ENCODE data around the gene MTMR3. TPM values are rescaled to one million over a fixed set of nuclear protein-coding genes. Genes with fewer than 3 reads are reported as not detected.
A peak's percentile ranks its signal among the peaks of the same experiment; 100 is the strongest.

Gene MTMR3
- total RNA-seq, 1 experiment from 2014 or later, result 13.0 TPM

DNA sequence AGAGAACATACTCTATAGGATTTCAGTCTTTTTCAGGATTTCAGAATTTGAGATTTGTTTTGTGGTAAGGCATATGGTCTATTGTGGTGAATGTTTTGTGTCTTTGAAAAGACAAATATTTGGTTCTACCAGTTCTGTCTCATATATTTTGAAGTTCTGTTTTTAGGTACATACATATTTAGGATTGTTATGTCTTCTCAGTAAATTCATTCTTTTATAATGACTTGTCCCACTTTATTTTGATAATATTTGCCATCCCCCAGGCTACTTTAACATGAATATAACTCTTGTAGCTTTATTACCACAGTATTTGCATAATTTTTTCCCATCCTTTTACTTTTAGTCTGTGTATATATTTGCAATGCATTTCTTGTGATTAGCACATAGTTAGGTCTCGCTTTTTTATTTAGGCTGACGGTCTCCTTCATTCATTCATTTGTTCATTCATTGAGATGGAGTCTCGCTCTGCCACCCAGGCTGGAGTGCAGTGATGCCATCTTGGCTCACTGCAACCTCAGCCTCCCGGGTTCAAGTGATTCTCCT is 32.1 kb downstream of the MTMR3 start:
- DNase-seq (ENCODE audit: low read depth), result no peak

DNA sequence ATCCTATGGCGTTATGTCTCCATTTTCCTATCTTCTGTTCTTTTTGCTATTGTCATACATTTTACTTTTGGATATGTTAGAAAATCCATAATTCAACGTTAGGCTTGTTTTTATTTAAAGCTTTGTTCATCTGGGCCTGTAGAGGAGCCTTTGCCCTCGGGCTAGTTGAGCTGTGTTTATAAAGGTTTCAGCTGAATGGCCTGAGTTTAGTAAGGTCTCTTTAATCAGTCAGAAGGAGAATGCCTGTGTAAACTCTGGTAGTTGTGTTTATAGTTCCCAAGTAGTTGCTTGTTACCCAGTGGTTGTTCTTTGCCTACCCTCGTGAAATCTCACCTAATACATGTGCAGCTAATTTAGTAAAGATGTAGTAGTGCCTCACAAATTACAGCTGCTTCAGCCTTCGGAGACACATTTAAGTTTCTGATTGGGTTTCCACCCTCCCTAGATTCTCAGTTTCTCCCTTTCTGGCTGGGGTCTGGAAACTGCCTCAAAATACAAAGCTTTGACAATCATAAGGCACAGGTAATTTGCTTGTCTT is 33.1 kb downstream of the MTMR3 start:
- DNase-seq (ENCODE audit: low read depth), result peak; percentile 31

DNA sequence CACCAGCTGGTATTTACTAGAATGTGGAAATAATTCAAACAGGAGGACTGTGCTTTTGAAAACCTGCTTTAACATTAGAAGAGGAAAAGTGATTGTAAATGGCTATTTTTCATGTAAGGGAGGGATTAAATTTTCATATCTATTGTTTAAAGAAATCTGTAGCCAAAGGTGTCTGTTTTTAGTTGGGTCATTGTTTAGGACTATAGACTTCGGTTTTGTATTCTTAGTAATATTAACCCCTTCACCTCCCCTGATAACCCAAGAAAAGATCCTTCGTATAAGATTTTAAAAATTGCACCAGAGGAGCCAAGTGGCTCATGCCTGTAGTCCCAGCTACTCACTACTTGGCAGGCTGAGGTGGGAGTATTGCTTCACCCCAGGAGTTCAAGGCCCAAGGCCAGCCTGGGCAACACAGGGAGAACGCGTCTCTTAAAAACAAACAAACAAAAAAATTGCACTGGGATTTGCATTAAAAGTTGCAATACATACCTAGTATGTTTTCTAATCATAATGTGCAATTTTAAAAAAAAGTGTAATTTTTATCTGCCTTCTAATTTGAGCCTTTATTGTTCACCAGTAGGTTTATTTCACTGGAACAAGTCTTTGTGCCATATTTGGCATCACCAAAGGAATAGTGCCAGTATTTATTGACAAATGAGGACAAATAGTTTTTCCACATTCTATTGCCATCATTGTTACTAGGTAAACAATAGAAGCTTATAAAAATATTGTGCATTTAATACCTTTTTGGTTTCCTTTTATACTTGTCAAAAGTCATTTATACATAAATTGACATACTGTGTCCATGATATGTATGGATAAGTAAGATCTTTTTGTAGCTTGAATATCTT is 34.3 kb downstream of the MTMR3 start:
- no peak for DNase-seq (ENCODE audit: low read depth)

DNA sequence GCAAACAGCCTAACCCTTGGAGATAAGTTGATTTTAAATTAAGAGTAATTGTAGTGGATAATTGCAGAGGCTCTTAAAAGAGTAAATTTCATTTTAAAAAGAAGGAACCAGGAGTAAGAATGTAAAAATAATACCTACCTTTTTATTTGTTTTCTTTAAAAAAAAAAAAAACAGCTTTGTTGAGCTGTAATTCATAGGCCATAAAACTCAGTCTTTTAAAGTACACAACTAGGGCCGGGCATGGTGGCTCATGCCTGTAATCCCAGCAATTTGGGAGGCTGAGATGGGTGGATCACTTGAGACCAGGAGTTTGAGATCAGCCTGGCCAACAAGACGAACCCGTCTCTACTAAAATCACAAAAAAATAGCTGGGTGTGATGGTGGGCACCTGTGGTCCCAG is 42.4 kb downstream of the MTMR3 start:
- no peak for DNase-seq (ENCODE audit: low read depth)

DNA sequence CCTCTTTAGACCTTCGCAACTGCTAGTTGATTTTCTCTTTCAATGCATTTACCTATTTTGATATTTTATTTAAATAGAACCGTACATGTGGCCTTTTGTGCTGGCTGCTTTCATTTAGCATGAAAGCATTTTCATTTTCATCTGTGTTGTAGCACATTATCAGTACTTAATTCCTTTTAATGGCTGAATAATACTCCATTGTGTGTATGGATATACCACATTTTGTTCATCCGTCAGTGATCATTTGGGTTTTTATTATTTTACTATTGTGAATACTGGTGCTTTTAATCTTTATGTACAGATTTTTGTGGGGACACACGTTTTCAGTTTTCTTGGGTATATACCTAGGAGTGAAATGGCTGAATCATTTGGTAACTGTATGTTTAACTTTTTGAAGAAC is 43.1 kb downstream of the MTMR3 start:
- no peak for DNase-seq (ENCODE audit: low read depth)

DNA sequence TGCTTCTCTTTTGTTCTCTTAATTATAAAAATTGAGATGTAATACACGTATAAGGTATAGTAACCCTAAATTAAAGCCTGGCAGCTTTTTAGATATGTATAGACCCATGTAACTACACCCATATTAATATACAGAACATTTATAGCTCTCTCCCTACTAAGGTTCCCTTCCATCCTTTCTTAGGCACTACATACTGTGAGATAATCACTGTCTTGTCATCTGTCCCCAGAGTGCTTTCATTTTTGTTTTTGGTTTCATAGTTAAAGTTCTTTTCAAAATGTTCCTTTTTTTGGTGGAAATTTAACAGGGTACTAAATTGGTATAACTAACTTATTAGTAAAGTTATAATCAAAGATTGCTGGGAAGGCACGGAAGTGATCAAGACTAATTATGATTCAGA is 49.2 kb downstream of the MTMR3 start:
- no peak for DNase-seq (ENCODE audit: low read depth)

DNA sequence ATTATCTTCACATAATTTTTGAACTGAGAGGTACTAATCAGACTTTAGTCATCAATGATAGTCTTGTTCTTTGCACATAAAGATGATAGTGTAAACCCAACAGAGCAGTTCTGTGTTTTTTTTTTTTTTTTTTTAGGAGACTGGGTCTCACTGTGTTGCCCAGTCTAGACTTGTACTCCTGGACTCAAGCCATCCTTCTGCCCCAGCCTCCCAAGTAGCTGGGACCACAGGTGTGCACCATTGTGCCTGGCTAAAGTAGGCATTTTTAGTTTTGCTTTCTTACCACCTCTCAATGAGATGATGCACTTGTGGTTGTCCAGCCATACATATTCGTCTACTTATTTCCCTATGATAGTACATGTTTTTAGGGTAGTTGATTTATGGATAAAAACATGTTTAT is 50.6 kb downstream of the MTMR3 start:
- no peak for DNase-seq (ENCODE audit: low read depth)

DNA sequence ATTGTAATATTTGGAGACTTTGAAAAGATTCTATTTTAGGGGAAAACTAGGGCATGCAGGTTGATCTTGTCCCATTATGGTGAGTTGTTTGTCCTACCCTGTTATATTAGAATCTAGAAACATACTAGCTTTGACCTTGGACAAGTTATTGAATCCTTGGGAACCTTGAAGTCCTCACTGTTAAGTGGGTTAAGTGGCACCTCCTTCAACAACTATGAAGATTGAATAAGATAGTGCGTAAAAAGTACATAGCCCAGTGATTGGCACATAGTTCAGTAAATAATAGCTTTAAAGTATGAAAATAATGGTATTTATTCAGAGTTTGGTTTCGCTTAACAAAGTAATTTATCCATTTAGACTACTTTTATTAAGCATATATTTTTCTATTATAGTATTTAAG is 51.6 kb downstream of the MTMR3 start:
- DNase-seq (ENCODE audit: low read depth), result no peak

DNA sequence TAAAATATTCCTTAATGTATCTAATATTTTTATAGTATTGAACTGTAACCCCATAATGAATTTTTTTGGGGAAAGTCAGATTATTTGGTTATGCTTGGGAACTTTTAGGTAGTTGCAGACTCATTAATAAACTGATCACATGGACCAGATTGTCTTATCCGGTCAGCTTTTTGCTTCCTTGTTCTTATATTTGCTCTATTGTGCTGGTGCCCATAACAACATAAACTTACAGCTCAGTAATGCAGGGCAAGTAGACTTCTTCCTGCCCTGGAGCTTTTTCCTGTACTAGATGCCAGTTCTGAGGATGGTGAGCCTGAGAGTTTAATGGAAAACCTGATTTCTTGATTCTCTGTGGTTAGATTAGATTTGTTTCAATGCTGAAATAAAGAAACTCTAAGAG is 53.2 kb downstream of the MTMR3 start:
- no peak for DNase-seq (ENCODE audit: low read depth)

DNA sequence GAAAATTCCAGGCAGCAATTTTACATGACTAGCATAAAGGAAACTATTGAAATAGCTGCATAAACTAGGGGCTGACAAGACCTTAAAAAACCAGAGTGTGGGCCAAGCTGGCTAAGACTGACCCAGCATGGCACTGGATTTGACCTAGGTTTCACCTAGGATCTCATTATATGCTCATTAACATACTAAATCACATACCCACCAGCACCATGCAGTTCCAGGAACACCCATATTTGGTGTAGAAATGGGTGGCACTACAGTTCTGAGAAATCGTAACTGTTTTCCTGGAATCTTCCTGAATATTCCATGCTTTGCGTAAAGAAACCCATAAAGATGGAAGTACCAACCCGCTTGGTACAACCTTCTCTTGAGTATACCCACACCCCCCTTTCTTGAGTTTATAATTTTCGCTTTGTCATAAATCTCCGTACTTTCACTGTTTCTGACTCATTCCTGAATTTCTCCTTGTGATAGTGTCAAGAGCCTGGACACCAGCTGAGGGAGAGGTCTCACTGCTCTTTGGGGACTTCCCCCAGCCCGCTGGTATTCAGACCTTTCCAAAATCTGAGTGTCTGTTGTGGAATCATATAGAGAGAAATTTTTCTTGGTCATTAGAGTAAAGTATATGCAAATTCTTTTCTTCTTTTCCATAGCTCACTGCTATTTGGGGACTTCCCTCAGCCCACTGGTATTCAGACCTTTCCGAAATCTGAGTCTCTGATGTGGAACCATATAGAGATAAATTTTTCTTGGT is 55.1 kb downstream of the MTMR3 start:
- no peak for DNase-seq (ENCODE audit: low read depth)

DNA sequence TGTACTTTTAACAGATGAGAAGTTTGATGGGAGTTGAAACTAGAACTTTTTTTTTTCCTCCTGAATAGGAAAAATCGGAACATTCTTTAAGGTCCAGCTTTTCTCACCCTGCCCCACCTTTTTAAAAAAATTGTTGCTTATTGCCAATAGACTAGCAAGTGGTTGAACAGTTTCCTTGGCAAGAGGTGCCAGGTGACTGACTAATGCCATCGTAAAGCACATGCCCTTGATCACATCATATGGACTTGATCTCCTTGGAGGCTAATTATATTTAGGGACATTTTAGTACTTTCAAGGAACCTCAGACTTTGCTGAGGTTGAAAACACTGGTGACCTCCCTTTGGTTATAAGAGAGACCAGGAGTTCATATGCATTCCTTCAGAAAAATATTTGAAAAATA is 57.6 kb downstream of the MTMR3 start:
- DNase-seq (ENCODE audit: low read depth), result no peak

DNA sequence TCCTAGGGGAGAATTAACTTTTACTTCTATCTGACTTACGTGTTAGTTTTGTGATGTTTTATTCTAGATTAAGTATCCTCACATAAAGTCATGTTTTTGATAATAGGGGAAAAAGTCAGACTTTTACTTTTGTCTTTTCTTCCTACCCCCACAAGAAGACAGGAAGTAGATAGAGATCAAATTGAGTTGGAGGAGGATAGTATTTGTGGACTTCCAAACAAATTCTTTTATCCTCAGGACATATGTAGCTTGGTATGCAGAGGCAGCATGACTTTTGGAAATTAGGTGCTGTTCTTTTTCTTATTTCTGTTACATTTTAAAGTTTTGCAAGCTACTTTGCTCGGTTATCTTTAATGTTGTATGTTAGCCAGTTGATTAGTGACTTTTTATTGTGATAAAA is 61.4 kb downstream of the MTMR3 start:
- DNase-seq (ENCODE audit: low read depth), result peak; percentile 5

DNA sequence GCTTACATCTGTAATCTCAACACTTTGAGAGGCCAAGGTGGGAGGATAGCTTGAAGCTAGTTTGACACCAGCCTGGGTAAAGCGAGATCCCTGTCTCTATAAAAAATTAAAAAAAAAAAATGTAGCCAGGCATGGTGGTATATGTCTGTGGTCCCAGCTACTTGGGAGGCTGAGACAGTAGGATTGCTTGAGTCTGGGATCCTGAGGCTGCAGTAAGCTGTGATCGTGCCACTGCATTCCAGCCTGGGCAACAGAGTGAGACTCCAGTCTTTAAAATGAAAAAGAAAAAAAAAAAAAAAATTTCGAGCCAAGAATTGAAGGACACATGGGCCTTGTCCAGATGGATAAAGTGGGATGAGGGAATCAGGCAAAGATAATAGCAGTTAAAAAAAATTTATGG is 62.5 kb downstream of the MTMR3 start:
- DNase-seq (ENCODE audit: low read depth), result no peak

DNA sequence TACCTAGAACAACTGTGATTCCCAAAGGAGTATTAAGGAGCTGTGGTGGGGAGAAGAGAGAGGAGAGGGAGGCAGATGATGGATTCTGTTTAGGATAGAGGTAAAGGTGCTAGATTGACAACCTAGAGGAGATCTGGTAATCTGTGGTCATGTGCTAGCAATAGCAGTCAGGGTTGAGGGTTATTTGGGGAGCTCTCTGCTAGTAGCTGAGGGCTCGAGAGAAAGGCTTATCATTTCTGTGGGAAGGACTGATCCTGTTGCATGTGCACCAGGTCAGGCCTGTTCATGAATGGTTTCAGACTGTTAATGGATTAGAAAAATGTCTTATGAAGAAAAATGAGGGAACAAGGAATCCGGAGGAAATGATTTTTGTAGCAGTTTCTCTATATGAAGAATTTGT is 63.2 kb downstream of the MTMR3 start:
- no peak for DNase-seq (ENCODE audit: low read depth)

DNA sequence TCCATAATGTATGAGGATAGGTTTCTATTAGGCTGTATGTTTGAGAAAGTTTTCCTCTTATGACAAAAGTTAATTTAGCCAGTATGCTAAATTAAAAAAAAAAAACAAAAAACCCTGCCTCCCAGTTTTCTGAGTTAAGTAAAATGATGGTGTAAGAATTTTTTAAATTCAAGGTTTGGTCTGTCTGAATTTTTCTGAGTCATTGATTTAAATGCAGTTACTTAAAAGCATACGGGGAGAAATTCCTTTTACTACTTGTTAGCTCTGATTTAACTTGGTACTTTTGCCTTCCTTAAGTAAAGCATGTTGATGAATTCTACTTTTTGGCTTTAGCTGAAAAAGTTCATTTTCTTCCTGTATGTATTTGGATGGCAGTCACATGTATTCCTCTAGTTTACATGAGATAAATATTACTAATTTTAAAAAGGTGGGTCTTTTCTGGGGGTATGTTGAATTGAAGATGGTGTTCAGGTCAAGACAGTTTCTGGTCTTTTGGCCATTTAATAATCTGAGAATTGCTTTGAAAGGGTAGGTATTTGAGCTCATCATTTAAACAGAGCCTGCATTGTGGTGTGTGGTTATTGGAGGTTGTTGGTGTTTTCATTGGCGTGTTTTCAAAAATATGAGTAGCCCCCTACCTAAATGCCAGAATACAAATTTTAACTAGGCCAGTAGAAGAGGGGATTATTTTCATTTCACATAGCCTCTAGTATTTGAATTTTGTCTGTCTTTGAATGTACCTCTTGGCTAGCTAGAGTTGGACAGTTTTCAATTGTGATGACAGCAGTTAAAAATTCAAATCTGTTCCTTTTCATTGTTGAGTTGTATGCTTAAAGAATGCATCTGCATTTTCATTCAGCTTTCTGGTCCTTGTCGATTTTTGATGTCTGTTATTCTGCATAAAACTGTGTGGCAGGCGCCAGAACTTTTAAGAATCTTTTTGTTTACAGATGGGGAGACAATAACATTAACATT is 64.7 kb downstream of the MTMR3 start:
- no peak for DNase-seq (ENCODE audit: low read depth)

DNA sequence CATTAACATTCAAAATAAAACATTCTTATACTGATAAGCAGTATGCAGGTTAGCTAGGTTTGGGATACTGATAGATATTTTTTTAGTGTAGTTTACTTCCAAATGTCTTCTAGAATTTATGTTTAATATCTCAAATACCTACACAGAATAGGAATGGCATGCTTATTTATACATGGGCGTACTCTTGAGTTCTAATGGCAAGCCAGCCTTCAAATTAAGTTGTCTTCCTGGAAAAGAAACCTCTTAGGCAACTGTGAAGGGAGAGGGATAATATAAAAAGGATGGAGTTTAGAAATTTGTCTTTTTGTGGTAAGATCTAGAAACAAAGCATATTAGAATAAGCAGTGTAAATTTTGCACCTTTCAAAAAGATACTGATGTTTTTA is 65.4 kb downstream of the MTMR3 start:
- no peak for DNase-seq (ENCODE audit: low read depth)

DNA sequence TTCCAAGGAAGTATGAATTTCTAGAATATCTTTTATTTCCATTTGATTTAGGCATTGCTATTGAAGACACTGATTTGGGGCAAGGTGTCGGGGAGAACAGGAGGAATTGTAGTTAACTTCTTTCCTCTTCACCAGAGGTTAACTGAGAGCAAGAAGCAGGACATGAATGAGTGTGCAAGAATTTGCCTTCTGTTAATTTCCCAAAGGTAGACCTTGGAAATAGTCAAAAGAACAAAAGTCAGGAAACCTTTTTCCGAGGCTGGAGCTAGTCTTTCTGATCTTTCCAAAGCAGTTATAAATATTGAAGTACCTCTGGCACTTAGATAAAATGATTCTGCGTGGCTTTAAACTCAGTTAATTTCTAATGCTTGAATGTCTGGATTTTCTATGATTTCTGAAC is 66.9 kb downstream of the MTMR3 start:
- no peak for DNase-seq (ENCODE audit: low read depth)

DNA sequence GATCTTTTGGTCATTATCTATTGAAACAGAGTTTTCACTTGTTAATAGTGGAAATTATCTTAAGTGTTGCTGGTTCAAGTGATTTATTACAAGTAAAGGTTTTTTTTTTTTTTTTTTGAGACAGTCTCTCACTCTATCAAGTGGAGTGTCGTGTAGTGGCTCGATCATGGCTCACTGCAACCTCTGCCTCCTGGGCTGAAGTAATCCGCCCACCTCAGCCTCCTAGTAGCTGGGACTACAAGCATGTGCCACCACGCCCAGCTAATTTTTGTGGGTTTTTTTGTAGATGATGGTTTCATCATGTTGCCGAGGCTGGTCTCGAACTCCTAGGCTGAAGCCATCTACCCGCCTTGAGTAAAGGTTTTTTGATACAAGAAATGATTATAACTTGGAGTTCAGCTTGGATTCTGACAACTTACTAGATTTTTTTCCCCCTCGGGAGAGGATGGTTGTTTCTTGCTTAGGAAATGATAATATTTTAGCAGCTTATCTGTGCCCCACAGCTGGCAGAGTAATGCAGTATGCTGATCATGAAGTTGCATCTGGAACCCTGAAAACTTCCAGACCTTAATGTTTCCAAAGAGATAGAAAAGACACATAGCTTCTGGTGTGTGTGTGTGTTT is 68.9 kb downstream of the MTMR3 start:
- no peak for DNase-seq (ENCODE audit: low read depth)

DNA sequence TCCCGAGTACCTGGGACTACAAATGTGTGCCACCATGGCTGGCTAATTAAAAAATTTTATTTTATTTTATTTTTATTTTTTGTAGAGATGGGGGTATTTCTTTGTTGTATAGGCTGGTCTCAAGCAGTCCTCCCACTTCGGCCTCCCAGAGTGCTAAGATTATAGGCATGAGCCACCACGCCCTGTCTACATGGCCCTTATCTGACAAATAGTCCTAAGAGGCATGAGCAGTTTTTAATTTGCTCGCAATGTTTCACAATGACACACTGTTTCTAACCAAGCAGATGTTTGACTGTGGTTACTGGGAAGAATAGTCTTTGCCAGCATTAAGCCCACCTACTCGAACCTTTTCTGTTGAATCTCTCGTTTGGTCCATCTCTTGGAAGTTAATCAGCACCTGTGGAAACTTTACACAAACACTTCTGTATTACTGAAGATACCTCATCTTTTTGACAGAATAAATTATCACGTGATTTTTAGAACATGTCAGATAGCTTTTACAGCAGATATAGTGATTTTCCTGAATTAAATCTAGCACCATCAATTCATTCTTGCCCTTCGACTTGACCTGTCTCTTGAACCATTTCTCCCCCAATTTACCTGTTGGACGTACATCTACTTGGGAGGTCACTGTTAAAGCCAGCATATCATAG is 71.4 kb downstream of the MTMR3 start:
- no peak for DNase-seq (ENCODE audit: low read depth)

DNA sequence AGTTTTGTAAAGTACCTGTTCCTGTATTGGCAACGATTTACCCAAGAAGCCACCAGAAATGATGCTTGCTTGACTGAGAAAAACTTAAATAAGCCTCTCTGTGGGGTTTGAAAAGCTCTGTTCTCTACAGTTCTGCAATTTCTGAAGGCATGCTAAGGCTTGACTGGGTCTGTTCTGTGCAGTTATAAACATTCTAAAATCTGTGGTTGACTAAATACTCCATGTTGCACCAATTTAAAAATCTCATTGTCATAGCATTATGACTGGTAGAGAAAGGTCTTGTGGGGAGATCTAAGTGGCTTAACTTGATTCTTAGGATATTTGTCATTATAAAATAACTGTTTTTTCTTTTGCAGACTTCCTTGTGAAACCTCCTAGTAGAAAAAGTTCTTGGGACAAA is 73.7 kb downstream of the MTMR3 start:
- no peak for DNase-seq (ENCODE audit: low read depth)

DNA sequence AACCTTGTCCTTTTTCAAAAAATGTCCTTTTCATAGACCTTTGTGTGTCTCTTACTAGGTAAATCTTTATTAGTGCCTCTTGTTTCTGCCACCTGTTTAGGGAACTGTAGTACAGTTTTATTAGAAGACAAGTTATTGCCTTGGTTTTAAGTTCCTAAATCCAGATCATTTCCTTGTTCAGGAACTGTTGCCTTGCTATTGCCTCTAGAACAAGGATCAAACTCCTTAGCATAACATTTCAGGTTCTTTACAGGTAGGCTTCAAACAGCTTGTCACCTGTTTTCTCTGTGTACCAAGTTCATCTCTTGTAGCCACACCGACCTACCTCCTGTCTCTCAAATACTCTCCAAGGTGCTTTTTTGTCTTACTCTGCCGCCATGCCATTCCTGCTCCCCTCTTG is 75.2 kb downstream of the MTMR3 start:
- no peak for DNase-seq (ENCODE audit: low read depth)
